ENCODE measurements around the gene TM4SF18.

Gene TM4SF18

DNA sequence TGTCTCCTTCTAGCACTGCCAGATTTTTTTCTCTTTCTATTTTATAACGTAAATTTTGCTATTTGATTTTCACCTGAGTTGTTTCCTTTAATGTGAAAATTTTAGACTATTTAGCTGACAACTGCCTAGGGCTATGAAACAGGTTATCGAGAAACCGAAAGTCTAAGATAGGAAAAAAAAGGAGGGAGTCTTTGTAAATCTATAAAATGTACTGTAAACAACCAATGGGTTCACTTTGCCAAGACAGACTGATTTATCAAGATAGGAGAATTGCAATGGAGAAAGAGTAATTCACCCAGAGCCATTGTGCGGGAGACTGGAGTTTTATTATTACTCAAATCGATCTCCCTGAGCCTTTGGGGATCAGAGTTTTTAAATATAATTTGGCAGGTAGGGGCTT lies 50.0 kb downstream of the TM4SF18 start:
- DNase-seq (ENCODE audit: low read depth): no peak

DNA sequence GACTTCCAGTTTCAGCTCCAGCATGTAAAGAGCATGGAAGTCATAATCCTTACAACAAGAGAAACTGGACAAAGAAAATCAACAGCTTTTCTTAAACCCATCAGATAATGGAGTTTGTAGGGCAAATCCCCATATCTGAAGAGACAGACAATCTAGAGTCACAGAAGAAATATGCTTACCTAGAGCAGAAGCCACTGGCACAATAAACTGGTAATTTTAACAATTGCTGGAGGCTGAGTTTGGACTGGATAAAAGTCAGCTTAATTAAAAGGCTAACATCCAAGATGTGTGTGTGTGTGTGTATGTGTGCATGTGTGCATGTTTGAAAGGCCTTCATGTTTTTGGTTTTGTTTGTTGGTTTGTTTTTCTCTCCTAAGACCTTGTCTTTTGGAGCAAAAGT lies 50.6 kb downstream of the TM4SF18 start:
- no peak for DNase-seq (ENCODE audit: low read depth)

DNA sequence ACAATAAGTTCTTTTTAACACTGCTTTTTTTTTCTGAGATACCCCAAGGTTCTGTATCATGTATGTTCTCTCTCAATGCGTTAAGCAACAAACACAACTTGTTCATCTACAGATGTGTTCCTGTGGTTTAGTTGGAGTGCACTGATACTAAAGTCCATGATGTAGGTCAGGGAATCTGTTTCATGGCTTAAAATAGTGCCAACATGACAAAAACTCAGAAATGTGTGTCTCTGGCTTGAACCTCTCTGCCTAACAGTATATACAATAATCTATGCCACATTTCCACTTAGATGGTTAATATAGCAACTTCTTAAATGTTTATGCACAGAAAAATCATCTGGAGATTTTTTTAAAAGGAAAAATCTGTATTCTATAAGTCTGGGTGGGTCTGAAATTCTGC lies 51.1 kb downstream of the TM4SF18 start:
- DNase-seq (ENCODE audit: low read depth): no peak

DNA sequence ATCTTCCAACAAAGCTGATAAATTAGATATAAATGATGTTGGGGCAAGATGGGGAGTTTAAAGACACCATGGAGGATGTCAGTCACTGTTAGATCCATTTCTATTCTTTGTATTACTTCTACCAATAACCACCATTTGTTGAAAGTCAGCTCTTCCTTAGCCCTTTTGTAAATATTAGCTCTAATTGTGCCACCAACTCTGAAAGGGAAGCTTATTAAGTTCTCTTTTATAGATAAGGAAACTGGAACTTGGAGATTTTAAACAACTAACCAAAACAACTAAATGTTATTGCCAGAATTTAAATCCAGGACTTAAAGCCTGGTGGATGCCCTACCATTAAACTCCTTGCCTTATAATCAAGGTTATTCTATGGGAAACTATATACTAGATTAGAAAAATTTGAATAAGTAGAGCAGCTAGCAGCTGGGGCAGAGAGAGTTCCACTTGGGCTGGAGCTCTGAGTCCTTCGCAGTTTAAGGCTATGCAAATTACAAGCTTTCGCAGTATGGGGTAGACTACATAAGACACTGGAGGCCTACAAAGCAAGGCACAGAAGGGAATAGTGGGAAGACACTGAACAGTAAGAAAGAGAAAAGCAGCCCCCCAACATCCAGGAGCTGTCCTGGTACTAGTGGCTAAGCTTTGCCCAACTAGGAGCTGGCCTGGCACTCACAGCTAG lies 52.6 kb downstream of the TM4SF18 start:
- DNase-seq (ENCODE audit: low read depth): no peak

DNA sequence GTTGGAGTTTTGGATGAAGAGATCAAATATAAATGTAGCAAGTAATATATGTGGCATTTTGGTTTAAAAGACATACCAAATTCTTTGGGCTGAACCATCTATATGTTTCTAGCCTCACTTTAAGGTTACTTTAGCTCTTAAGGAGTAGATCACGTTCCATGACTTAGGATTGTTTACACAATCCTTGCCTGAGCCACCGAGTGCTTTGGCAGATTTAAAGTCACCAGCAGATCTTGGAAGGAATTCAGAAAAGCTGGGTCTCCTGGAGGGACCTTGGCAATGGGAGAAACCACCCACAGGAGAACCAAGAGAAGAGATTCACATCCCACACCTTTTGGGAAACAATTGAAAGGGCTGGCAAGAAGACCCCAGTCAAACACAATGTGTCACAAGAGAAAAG lies 54.5 kb downstream of the TM4SF18 start:
- no peak for DNase-seq (ENCODE audit: low read depth)

DNA sequence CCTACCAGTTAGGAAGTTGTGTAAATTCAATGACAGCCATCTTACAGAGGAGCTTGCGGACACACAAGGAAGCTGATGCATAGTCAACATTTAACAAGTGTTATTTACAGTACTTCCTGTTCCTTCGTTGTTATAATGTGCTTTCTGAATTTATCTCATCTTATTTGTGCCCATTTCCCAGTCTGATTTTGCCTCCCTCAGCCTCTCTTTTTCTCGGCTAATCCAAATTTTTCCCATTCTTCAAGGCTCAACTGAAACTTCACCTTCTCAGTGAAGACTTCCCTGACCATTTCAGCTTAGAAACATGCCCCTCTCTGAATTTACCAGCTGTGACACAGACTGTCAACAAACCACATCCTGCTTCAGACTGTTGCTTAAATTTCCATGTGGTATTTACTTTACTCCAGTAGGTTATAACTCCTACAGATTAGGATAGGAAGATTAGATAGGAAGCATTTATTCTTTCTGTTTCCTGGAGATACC lies 56.1 kb downstream of the TM4SF18 start:
- no peak for DNase-seq (ENCODE audit: low read depth)

DNA sequence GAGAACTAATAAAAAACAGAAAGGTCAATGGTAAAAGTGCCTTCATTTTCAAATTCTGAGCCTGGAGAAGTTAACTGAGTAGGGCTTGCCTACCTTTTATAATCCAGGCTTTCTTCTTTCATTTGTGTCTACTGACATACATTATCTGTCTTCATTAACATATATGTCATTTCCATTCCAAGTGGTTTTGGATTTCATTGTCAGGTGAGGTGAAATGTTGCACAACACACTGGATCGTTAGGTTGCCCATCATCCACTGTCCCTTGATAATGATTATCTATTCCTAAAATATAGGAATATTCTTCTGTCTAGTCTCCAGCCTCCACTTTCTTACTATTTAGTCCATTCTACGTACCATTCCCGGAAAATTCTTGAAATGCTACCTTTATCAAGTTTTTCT lies 56.8 kb downstream of the TM4SF18 start:
- no peak for DNase-seq (ENCODE audit: low read depth)

DNA sequence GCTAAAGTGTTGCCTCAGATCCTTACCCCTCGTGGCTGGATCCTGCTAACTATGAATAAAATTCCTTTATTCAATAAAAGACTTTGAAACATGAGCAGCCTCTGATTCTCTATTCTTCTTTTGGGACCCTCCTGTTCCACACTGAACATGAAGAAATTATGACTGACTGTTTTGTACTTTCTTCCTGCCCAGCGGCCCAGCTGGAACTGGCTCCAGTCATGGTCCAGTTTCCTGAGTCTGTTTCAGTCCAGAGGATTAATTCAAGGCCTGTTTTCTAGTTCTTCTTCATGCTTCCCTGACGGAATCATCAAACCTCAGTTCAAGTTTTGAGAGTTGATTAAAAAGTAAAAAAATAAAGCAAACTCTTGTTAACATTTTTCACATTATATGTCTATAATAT lies 59.2 kb downstream of the TM4SF18 start:
- DNase-seq (ENCODE audit: low read depth): no peak

DNA sequence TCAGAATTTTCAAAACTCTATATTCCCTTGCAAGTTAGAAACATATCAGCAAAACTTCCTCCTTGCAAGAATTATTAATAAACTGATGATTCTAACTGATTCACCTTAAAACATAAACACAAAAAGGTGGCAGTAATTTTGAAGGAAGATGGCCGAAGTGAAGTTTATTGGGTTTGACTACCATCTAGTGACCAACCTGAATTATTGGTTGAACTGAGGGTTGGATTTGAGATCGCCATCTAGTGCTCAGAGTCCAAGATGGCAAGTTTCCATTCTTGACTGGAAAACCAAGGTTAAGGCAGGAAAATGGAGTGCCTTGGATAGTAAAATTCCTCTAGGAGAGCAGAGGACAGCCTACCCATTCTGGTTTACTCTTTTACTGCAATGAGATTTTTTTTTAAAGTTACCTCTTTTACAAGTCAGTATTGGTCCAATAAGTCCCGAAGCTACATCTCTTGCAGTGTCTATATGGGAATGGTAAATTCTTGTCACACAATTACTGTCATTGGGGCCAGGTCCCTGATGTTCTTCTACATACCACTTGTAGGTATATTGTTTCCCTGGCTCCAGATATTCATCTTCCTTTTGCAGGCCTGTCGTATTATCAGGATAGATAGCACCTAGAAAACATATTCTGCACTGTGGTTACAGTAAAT lies 60.2 kb downstream of the TM4SF18 start:
- no peak for DNase-seq (ENCODE audit: low read depth)

DNA sequence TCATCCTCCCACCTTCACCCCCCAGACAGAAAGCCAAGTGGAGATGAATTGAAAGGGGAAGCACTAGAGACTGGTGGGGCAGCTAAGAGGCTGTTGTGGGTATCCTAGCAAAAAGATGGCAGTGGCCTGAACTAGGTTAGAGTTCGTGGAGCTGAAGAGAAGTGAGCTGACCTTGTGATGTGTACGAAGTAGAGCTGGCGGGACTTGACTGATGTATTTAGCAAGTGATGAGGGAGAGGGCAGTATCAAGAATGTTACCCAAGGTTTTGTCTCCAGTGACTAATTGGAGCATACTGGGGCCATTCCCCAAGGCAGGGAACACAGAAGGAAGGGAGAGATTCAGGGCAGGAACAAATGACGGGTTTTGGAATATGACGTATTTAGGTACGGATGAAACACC lies 61.8 kb downstream of the TM4SF18 start:
- DNase-seq (ENCODE audit: low read depth): no peak

DNA sequence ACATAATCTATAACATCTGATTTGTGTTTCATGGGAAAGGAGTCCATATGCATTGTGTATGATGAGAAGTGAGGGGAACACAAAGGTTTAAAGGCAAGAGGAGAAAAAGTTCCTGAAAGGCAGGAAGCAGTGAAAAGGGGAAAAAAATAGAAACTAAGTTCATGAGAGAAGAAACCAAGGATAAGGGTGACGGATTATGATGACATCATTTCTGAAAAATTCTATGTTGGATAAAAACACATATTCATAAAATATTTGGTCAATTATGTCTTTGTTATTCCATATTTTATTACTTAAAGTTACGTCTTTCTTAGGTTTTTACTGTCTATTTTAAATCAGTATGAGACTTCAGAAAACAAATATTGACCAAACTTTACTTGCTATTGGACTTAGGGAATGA lies 63.3 kb downstream of the TM4SF18 start:
- no peak for DNase-seq (ENCODE audit: low read depth)

DNA sequence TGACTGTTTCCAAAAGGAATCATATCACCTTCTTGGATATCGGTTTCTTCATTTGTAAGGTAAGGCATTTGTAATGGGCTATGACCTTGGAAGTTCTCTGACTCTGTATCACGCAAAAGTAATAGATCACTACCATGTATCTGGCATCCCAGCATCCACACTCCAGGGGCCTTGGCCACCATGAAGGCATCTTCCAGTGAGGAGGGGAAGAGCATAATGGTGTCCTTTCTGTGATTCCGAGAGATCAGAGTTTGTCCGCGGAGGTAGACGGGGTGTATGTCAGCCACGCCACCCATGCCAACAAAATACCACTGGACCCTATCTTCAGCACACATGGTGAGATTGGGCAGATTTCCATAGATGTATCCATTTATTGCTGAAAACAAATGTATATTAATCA lies 63.7 kb downstream of the TM4SF18 start:
- no peak for DNase-seq (ENCODE audit: low read depth)
